ENCODE measurements around the gene PIN1. TPM values are rescaled to one million over a fixed set of nuclear protein-coding genes. Genes with fewer than 3 reads are reported as not detected.

PIN1 gene
- total and polyA plus RNA-seq, 2 of the 13 experiments (the other 11 are each of a cell fraction or from before 2014, with no cell fraction given) = 31.9 to 72.0 TPM

- TF ChIP-seq HOXA5 (CRISPR knock-in tag; IDR thresholded peaks at IDR 0.05) = peak; percentile 20; the same call in 1 of the 2 replicates
- no peak for TF ChIP-seq ZNF329 (CRISPR knock-in tag; IDR thresholded peaks at IDR 0.05; ENCODE audit: low read depth)
- no peak for TF ChIP-seq MLXIP (CRISPR knock-in tag; IDR thresholded peaks at IDR 0.05; ENCODE audit: borderline replicate concordance)
- TF ChIP-seq MTA3 (CRISPR knock-in tag; IDR thresholded peaks at IDR 0.05) = no peak
- TF ChIP-seq ZNF446 (CRISPR knock-in tag; IDR thresholded peaks at IDR 0.05) = no peak
- TF ChIP-seq TBX2 (CRISPR knock-in tag; IDR thresholded peaks at IDR 0.05; ENCODE audit: borderline replicate concordance) = peak; percentile 85; the same call in 1 of the 2 replicates
- no peak for TF ChIP-seq ONECUT2 (CRISPR knock-in tag; IDR thresholded peaks at IDR 0.05)
- TF ChIP-seq ZNF136 (CRISPR knock-in tag; IDR thresholded peaks at IDR 0.05; ENCODE audit: low read depth) = peak; percentile 60; the same call in 1 of the 2 replicates
- TF ChIP-seq PITX1 (CRISPR knock-in tag; IDR thresholded peaks at IDR 0.05) = peak; percentile 71
- TF ChIP-seq ZBTB21 (CRISPR knock-in tag; IDR thresholded peaks at IDR 0.05) = no peak
- TF ChIP-seq, protein P1, sequence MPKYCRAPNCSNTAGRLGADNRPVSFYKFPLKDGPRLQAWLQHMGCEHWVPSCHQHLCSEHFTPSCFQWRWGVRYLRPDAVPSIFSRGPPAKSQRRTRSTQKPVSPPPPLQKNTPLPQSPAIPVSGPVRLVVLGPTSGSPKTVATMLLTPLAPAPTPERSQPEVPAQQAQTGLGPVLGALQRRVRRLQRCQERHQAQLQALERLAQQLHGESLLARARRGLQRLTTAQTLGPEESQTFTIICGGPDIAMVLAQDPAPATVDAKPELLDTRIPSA (CRISPR knock-in tag; IDR thresholded peaks at IDR 0.05; ENCODE audit: borderline replicate concordance) = no peak
- no peak for TF ChIP-seq ATF5 (CRISPR knock-in tag; IDR thresholded peaks at IDR 0.05; ENCODE audit: low read depth)
- peak; percentile 50; the same call in 1 of the 2 replicates for TF ChIP-seq HES4 (CRISPR knock-in tag; IDR thresholded peaks at IDR 0.05; ENCODE audit: borderline replicate concordance)
- peak; percentile 88 for TF ChIP-seq AGO2 (optimal IDR thresholded peaks at IDR 0.05; ENCODE audit: low read depth, low read length)
- TF ChIP-seq, protein P2, sequence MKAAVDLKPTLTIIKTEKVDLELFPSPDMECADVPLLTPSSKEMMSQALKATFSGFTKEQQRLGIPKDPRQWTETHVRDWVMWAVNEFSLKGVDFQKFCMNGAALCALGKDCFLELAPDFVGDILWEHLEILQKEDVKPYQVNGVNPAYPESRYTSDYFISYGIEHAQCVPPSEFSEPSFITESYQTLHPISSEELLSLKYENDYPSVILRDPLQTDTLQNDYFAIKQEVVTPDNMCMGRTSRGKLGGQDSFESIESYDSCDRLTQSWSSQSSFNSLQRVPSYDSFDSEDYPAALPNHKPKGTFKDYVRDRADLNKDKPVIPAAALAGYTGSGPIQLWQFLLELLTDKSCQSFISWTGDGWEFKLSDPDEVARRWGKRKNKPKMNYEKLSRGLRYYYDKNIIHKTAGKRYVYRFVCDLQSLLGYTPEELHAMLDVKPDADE (CRISPR knock-in tag; IDR thresholded peaks at IDR 0.05) = no peak
- peak; percentile 29; the same call in 1 of the 2 replicates for TF ChIP-seq HMGXB3 (CRISPR knock-in tag; IDR thresholded peaks at IDR 0.05; ENCODE audit: borderline replicate concordance)
- TF ChIP-seq RAD21 (CRISPR knock-in tag; IDR thresholded peaks at IDR 0.05) = peak; percentile 32; the same call in 1 of the 2 replicates
- no peak for TF ChIP-seq ZSCAN22 (CRISPR knock-in tag; IDR thresholded peaks at IDR 0.05)
- peak; percentile 90 for TF ChIP-seq ASH2L (IDR thresholded peaks at IDR 0.05; ENCODE audit: insufficient read length, low read depth, low read length)
Measured at GRCh38 chr19:9818734-9819595, 16.2 kb upstream of the PIN1 start, which contains the start of gene FBXL12 (continued).
